ENCODE data around the gene CGREF1. TPM values are rescaled to one million over a fixed set of nuclear protein-coding genes. Genes with fewer than 3 reads are reported as not detected.
A peak's percentile ranks its signal among the peaks of the same experiment; 100 is the strongest.

Gene CGREF1
- total RNA-seq, 1 experiment from 2014 or later, result 2.1 TPM

DNA sequence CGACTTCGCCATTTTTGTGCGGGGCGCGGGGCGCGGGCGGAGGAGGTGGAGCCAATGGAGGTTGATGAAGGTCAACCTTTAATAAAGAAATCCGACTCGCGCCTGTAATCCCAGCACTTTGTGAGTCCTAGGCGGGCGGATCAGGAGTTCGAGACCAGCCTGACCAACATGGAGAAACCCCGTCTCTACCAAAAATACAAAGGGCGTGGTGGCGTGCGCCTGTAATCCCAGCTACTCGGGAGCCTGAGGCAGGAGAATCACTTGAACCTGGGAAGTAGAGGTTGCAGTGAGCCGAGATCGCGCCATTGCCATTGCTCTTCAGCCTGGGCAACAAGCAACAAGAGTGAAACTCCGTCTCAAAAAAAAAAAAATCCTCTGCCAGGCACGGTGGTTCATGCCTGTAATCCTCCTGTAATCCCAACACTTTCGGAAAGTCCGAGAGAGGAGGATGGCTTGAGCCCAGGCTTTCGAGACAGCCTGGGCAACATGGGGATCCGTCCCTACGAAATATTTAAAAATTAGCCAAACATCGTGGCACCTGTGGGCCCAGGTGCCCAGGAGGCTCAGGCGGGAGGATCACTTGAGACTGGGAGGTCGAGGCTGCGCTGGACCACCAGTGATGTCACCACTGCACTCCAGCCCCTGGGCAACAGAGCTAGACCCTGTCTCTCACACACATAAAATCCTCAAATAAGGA is 16.0 kb upstream of the CGREF1 start:
- peaks cover 10% of the 10 kb centered on the region for H3K27me3 Mint-ChIP-seq (ENCODE audit: low read depth)
- no peaks in the 10 kb centered on the region for H3K27me3 ChIP-seq (ENCODE audit: insufficient read depth, low read length)
- H3K4me3 Mint-ChIP-seq, result peak overlapping the region; percentile 90 to 96
- no peak overlapping the region for H4K91ac ChIP-seq (ENCODE audit: insufficient read length, low read depth, low read length)
- no peak overlapping the region for H2AFZ ChIP-seq (ENCODE audit: low read length)
- no peaks in the 10 kb centered on the region for H3K9me3 ChIP-seq (ENCODE audit: control insufficient read depth, low read depth, low read length)
- no peak overlapping the region for H4K8ac ChIP-seq (replicated peaks; ENCODE audit: insufficient read length, low read depth, low read length)
- H3K14ac ChIP-seq (ENCODE audit: insufficient read depth, low read length), result no peak overlapping the region
- H3K23ac ChIP-seq (ENCODE audit: insufficient read length, low read depth, low read length), result no peak overlapping the region
- peaks cover 10 to 11% of the 10 kb centered on the region in 2 experiments for H3K4me1 Mint-ChIP-seq
- peak overlapping the region; percentile 12 for H4K5ac ChIP-seq (ENCODE audit: insufficient read length, low read depth, low read length)
- H2AK5ac ChIP-seq (ENCODE audit: insufficient read length, low read length), result no peak overlapping the region
- H3K36me3 Mint-ChIP-seq (ENCODE audit: insufficient read depth in 1 of 3, low read depth in 3 of 3), result peaks cover 9 to 33% (median 32%) of the 10 kb centered on the region in 3 experiments
- H3K56ac ChIP-seq (ENCODE audit: insufficient read length, low read depth, low read length), result no peak overlapping the region
- peak overlapping the region; percentile 34 for H3K18ac ChIP-seq (ENCODE audit: insufficient read length, low read depth, low read length)
- peak overlapping the region in 2 of 3 experiments; percentile 76 to 85; a peak in 3 of 7 replicates for H3K27ac Mint-ChIP-seq
- no peaks in the 10 kb centered on the region for H3K4me1 ChIP-seq (ENCODE audit: insufficient read depth, low read length)
- no peak overlapping the region for H3T11ph ChIP-seq (ENCODE audit: low read length)
- no CpG with 5 or more reads among the region's 33 CpGs for WGBS (ENCODE audit: extremely low coverage, insufficient read length, low lambda C conversion rate)
- no peak for DNase-seq
- H3K27ac ChIP-seq (ENCODE audit: insufficient read length, low read depth, low read length), result no peak overlapping the region
- no peaks in the 10 kb centered on the region for H3K23me2 ChIP-seq (ENCODE audit: insufficient read length, low read depth, low read length, poor library complexity, severe bottlenecking)
- H2BK20ac ChIP-seq (ENCODE audit: low read depth, low read length, poor library complexity, severe bottlenecking), result no peak overlapping the region
- no peak overlapping the region for H2BK12ac ChIP-seq (ENCODE audit: insufficient read length, low read depth, low read length)
- H3K4me2 ChIP-seq (ENCODE audit: insufficient read depth, insufficient read length, low read length), result no peak overlapping the region
- H2BK5ac ChIP-seq (ENCODE audit: insufficient read length, low read length), result no peak overlapping the region
- H4K20me1 ChIP-seq (ENCODE audit: control insufficient read depth, insufficient read depth, insufficient read length), result no peaks in the 10 kb centered on the region
- peak overlapping the region; percentile 86 for H2BK120ac ChIP-seq (ENCODE audit: low read depth, low read length, poor library complexity, severe bottlenecking)
- H3K9me3 Mint-ChIP-seq, result no peaks in the 10 kb centered on the region
- no peak overlapping the region for H3K4ac ChIP-seq (ENCODE audit: low read depth, low read length)
- TF ChIP-seq, protein P1, sequence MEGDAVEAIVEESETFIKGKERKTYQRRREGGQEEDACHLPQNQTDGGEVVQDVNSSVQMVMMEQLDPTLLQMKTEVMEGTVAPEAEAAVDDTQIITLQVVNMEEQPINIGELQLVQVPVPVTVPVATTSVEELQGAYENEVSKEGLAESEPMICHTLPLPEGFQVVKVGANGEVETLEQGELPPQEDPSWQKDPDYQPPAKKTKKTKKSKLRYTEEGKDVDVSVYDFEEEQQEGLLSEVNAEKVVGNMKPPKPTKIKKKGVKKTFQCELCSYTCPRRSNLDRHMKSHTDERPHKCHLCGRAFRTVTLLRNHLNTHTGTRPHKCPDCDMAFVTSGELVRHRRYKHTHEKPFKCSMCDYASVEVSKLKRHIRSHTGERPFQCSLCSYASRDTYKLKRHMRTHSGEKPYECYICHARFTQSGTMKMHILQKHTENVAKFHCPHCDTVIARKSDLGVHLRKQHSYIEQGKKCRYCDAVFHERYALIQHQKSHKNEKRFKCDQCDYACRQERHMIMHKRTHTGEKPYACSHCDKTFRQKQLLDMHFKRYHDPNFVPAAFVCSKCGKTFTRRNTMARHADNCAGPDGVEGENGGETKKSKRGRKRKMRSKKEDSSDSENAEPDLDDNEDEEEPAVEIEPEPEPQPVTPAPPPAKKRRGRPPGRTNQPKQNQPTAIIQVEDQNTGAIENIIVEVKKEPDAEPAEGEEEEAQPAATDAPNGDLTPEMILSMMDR (conservative IDR thresholded peaks at IDR 0.05), result no peak
- H3K79me2 ChIP-seq (ENCODE audit: insufficient read depth, low read length), result peaks cover 2% of the 10 kb centered on the region; the same call in 1 of the 2 replicates
- no peak overlapping the region for H2BK15ac ChIP-seq (ENCODE audit: low read depth, low read length)
- H3K9ac ChIP-seq (ENCODE audit: extremely low read depth, insufficient read length, low read length), result no peak overlapping the region
- H3K79me1 ChIP-seq (ENCODE audit: insufficient read depth, low read depth, low read length, poor library complexity, severe bottlenecking), result peaks cover 4% of the 10 kb centered on the region

All from H9 (cell line).